Right ventricle myocardium superior (tissue), 1 donor: ENCODE results near the gene UTS2R. TPM values are rescaled to one million over a fixed set of nuclear protein-coding genes. Genes with fewer than 3 reads are reported as not detected.
A peak's percentile ranks its signal among the peaks of the same experiment; 100 is the strongest.

Source experiments
- ATAC-seq: fragments of 200-7000 bp; cut with Tn5 transposase; one replicate; pipeline ENCODE4 v1.9.1; 2020; ENCODE audit warnings: mild to moderate bottlenecking; ENCODE audit not compliant: poor library complexity
- DNase-seq: peaks from one replicate; pipeline ENCODE4 v3.0.0-alpha.2; 2020
- intact Hi-C: fragments of 100-400 bp; cut with DNase I; formaldehyde crosslinking; loops from one replicate; pipeline ENCODE4 v1.11.2; 2022
- long read RNA-seq: library from polyadenylated mRNA; unstranded; transcript quantifications from one replicate; pipeline ENCODE4 v2.0.0, GENCODE V29; 2021
- total RNA-seq: library from RNA; stranded (reverse); fragmentation: NEBNext Ultra II Directional; extraction: Animal tissue kit (Norgen Biotek cat#: 25700); gene quantifications from one replicate; pipeline ENCODE4 v1.2.1, GENCODE V29; 2021
- donor health status: DM: no; HTN: yes; CAD: no; lungs with severe emphysema.

Gene UTS2R
- 0.81 TPM for total RNA-seq
- long read RNA-seq, partial matches to known transcripts, result 0 of 3 reads
- long read RNA-seq, other reads (novel, unspliced or antisense), result 1 of 3 reads

- ATAC-seq (no peak), DNase-seq (peak; percentile 26)
- intact Hi-C loops, result no loop called here
Measured at GRCh38 chr17:82371333-82372248, at the start of gene UTS2R. TSS of gene UTS2R (plus strand) at chr17:82371765. CDS start at chr17:82374325, 2,560 bp downstream.

DNA sequence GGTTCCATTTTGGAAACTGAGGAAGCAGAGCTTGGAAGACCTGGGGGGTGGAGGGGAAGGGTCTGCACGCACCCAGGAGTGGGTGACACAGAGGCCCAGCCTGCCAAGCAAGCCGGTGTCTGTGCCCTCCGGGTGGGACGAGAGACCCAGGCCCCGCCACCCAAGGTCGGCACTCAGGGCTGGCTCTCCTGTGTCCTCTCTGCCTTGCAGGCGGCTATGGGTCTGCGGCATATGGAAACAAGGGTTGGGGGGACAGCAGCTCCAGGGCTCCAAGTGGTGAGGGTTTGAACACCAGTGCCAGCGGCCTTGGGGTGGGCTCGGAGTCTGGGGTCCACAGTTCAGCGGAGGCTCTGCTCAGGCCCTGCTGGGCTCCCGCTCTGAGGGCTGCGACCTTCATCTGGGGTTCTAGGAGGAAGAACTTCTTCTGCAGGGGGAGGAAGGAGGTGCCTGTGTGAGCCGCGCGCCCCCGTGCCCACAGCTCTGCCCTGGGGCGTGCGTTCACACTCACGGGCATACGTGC, 49.6 kb upstream of the UTS2R start:
- no peak for DNase-seq
- ATAC-seq, result no peak
- intact Hi-C loops, result loop anchor here (5.0 kb wide), 2 partner anchors 85 to 115 kb away; no protein-coding TSS in a partner anchor

GRCh38 chr17:82322526-82323453, 48.8 kb upstream of the UTS2R start:
- no peak for ATAC-seq
- intact Hi-C loops, result loop anchor here (5.0 kb wide), 2 partner anchors 85 to 115 kb away; no protein-coding TSS in a partner anchor
- no peak for DNase-seq

DNA sequence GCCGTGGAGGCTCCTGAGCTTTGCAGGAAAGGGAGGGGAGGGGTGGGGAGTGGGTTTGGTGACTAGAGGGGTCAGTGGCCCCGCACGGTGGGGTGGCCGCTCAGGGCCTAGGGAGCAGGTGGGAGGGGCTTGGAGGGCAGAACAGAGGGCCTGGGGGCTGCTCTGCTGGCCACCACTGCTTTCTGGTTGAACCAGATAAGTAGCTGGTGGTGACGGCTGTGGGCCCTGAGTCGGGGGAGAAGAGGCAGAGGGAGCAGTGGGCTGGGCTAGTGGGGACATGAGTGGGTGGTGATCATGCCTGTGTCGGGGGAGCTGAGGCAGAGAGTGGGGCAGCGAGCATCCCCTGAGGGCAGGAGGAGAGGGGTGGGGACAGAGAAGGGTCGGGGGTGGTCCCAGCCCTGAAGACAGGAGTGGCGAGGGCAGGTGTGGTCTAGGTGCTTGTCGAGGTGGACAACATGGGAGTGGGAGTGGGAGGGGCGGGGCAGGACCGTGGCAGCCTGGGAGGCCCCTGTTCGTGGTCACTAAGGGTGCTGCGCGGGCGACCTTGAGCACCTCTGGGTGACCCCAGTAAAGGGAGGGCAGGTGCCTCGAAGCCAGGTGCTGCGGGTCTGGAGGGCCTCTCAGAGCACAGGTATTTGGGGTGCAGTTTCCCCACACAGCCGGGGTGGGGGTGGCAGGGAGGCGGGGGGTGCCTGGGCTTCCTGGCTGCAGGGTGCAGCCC, 47.9 kb upstream of the UTS2R start:
- intact Hi-C loops, result loop anchor here (5.0 kb wide), 2 partner anchors 86 to 116 kb away; no protein-coding TSS in a partner anchor
- no peak for ATAC-seq
- no peak for DNase-seq

DNA sequence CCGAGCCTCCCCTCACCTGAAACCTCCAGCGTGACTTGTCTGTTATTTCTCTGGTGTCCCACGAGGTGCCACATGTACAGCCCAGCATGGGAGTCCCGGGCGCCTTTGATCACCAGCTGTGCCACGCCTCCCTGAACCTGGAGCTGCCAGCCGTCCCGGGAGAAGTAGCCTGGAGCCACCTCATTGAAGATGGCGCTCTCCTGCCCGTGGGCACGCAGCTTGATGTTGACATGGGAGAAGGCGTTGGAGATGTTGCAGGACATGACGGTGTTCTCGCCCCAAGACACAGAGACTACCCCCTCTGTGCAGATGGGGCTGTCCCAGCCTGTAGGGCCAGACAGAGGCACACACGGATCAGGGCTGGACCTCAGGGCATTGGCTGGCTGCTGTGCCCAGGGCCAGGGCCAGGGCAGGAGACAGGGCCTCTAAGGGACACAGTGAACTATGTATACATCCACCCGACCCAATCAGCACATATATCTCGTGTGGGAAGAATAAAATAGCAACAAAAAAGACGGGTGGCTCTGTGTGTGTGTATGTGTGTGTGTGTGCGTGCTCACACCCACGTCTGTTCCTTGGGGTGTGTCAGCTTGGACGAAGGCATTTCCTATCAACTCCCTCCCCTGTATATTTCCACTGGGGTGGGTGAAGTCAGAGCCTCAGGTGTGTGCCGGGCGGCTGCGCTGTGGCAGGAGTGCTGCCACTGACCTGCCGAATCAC, 46.8 kb upstream of the UTS2R start:
- ATAC-seq, result no peak
- no peak for DNase-seq
- intact Hi-C loops, result loop anchor here (5.0 kb wide), 2 partner anchors 87 to 117 kb away; no protein-coding TSS in a partner anchor

DNA sequence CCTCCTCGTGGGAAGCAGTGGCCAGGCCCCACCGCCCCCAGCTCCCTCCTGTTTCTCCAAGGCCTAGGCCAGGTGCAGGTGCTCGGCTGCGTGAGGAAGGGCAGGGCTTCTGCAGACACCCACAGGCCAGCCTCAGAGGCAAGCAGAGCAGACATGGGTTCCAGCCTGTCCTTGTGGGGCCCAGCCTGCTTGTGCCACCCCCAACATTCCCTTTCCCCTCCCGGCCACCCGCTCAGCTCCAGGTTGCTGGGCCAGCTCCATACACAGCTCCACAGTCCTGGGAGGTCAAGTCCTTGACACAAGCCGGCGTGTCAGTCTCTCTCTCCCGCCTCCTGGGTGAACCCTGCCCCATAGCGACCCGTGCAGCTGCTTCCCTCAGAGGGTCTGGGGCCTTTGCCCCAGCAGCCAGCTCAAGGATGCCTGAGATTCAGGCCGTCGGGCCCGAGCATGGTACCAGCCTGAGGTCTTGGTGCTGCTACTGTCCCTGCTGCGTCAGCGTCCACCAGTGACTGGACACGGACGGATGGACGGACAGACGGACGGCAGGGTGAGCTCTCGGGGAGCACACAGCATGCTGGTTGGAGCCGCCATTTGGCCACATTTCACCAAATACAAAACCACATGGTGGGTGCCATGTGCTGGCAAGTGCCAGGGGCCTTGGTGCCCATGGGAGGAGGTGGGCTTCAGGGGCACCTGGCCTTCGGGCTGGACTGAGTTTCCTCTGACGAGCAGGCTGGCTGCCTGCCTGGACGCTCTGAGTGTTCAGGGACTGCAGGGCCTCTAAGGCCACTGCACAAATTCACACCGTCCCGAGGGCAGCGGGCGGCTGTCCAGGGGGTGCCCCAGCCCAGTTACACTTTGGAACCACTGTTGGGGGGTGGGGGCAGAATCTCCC, 46.0 kb upstream of the UTS2R start:
- intact Hi-C loops, result no loop called here
- no peak for ATAC-seq
- no peak for DNase-seq

DNA sequence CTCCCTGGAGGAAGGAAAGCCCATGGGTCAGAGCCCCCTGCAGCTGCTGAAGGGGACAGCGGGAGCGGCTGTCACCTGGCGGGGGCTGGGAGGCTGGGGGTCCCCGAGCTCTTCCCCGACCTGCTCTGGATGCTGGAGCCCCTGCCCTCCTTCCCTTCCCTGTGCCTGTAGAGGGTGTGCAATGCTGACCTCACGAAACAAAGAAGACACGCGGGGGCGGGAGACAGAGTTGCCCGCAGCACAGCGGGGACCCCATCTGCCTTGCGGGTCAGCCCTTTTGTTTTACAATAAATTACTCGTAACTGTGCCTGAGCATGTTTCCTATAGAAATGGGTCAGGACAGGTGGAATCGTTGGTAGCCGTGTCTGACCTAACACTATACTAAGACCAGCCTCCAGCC, 44.3 kb upstream of the UTS2R start:
- intact Hi-C loops, result no loop called here
- ATAC-seq (no peak), DNase-seq (no peak)

DNA sequence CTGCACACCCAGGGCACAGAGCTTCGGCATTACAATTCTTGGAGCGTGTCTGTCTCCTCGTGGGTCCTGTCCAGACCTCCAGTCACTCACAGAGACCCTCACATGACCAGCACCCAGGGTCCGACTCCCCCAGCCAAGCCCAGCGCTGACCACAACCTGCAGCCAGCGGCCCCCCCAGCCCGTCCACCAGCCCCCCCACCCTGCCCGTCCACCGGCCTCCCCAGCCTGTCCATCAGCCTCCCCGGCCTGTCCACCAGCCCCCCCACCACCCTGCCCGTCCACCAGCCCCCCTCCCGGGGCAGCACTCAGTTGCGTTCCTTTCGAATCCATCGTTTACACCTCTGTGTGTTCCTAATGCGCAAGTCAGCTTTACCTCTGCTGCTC, 43.8 kb upstream of the UTS2R start:
- intact Hi-C loops, result no loop called here
- DNase-seq, result no peak
- ATAC-seq, result no peak

DNA sequence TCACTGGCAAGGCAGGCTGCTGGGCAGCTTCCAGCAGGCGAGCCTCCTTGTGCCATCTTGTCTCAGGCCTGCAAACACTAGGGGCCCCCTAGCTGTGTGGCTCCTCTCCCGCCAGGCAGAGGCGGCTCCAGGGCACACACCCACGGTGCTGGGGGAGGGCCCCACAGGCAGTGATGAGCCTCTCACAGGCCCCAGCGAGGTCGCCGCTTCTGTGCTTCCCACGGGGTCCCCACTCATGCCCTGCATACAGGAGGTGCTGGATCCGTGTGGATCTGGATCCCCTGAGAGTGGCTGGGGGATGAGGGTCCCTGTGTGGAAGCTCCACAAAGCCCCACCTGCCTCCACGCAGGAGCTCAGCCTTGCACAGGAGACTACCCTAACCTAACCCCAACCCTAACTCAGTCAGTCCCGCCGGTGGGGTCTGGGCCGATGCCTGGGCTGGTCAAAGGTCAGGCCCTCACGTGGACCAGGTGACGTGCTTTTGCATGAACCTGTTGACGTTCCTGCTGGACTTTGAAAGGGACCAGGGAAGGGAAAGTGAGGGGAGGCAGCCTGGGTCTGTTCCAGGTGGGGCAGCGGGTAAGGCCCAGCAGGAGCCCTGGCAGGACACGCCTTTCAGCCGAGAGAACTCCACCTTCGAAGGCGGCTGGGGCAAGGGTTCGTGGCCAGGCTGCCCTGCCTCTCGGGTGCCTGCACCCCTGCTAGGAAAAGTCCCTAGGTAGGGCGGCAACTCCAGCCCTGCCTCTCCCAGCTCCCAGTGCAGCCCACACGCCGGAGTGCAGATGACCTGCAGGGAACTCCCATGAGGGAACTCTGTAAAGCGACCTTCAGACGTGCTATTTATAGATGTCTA, 43.2 kb upstream of the UTS2R start:
- intact Hi-C loops, result no loop called here
- ATAC-seq (no peak), DNase-seq (no peak)

- DNase-seq (no peak), ATAC-seq (no peak)
- intact Hi-C loops, result no loop called here
Measured at GRCh38 chr17:82328994-82329507, 42.5 kb upstream of the UTS2R start.

GRCh38 chr17:82329683-82330321, 41.8 kb upstream of the UTS2R start:
- intact Hi-C loops, result no loop called here
- ATAC-seq (no peak), DNase-seq (no peak)

DNA sequence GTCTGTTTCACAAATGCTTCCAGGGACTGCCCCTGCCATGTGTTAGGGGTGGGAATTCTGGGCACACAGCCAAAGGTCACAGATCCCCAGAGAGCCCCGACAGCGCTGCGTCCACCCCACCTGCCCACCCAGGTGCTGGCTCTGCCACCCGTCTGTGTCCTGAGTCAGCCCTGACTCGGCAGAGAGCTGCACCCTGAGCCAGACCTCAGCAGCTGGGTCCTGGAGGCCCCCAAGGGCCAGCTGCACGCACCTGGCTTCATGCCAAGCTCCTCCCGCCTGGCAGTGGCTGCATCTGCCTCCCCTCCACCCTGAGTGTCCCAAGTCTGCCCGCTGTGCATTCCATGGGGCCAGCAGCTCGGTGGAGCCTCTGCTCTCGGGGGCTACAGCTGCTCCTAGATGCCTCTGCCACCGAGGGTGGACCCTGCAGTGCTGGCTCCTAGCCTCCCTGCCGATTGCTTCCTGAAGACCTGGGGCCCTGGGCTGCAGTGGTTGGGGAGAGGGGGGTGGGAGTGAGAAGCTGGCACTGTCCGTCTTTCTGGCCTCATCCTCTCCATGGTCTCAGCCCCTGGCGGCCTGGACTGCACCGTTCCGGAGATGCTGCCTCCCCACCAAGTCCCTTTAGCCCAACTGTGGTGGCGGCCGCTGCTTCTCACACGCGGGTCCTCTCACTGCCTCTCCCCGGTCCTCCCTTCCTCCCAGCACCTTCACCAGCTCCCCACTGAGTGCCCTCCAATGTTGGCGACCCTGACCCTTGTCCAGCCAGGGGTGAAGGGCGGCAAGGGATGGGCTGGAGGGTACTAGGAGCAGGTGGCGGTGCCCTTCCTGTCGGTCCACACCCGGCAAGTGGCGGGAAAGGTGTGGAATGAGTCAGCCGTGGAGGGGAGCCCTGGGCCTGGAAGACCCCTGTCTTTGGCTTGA, 41.0 kb upstream of the UTS2R start:
- intact Hi-C loops, result no loop called here
- DNase-seq, result no peak
- ATAC-seq, result no peak

DNA sequence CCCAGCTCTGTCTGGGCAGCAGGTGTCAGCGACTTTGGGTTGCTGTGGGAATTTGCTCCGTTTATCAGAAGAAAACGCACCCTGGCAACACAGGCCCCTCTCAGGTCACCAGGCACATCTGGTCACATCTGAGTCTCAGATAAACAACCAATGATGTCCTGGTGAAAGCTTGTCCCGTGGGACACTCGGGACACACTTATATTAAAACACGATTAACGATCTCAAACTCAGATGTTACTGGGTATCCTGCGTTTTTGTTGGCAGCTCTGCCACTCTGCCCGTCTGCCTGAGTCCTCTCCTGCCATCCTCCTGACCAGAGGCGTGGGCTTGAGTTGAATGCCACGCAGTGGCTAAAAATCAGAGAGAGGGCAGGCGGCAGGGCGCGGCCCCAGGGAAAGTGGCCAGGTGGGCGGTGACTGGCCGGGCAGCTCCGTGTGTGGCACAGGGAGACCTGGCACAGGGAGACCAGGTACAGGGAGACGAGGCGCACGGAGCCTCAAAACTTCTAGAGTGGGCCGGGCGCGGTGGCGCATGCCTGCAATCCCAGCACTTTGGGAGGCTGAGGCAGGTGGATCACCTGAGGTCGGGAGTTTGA, 40.1 kb upstream of the UTS2R start:
- intact Hi-C loops, result no loop called here
- ATAC-seq, result no peak

More for the DNA sequence above, 40.1 kb upstream of the UTS2R start:
- DNase-seq, result no peak
